HepG2 (cell line): ENCODE results near the gene SEPHS2. TPM values are rescaled to one million over a fixed set of nuclear protein-coding genes. Genes with fewer than 3 reads are reported as not detected.
A peak's percentile ranks its signal among the peaks of the same experiment; 100 is the strongest.

Experiments
- CBX5 ChIP-seq: sonication (generic); formaldehyde crosslinking; IDR thresholded peaks from 2 replicates; pipeline ENCODE4 v1.4.0; 2020; ENCODE audit warnings: missing genetic modification reagents, borderline replicate concordance
- LCORL ChIP-seq, 2 experiments: fragments of 450-650 bp in 1 of 2; sonication (generic) in 1 of 2; formaldehyde crosslinking in 1 of 2; IDR thresholded peaks; 2 replicates each; pipeline versions ENCODE4 v1.5.0 to v1.6.1; 2017 to 2020; ENCODE audit warnings: antibody characterized with exemption in 1 of 2, missing genetic modification reagents in 1 of 2
- MED1 ChIP-seq: sonication (generic); formaldehyde crosslinking; IDR thresholded peaks from 2 replicates; pipeline ENCODE4 v1.4.0; 2020; ENCODE audit warnings: missing genetic modification reagents
- MIER2 ChIP-seq: IDR thresholded peaks from 2 replicates; pipeline ENCODE4 v1.6.1; 2016; ENCODE audit warnings: missing biosample characterization, missing genetic modification reagents
- NFE2L1 ChIP-seq: sonication (generic); formaldehyde crosslinking; IDR thresholded peaks from 2 replicates; pipeline ENCODE4 v1.4.0; 2020; ENCODE audit warnings: missing genetic modification reagents, mild to moderate bottlenecking, borderline replicate concordance
- RFX3 ChIP-seq: IDR thresholded peaks from 2 replicates; pipeline ENCODE4 v1.6.1; 2016; ENCODE audit warnings: missing biosample characterization, missing genetic modification reagents
- SALL2 ChIP-seq: sonication (generic); formaldehyde crosslinking; IDR thresholded peaks from 2 replicates; pipeline ENCODE4 v1.8.1; 2023; ENCODE audit warnings: mild to moderate bottlenecking, missing genetic modification reagents, inconsistent platforms
- SIX4 ChIP-seq: sonication (generic); formaldehyde crosslinking; IDR thresholded peaks from 2 replicates; pipeline ENCODE4 v1.4.0; 2020; ENCODE audit warnings: missing genetic modification reagents
- YEATS2 ChIP-seq: sonication (generic); formaldehyde crosslinking; IDR thresholded peaks from 2 replicates; pipeline ENCODE4 v1.4.0; 2020; ENCODE audit warnings: missing genetic modification reagents, borderline replicate concordance
- ZFX ChIP-seq: sonication (generic); formaldehyde crosslinking; IDR thresholded peaks from 2 replicates; pipeline ENCODE4 v1.4.0; 2020; ENCODE audit warnings: mild to moderate bottlenecking, low read depth, missing genetic modification reagents, moderate library complexity
- ZNF124 ChIP-seq: sonication (generic); formaldehyde crosslinking; IDR thresholded peaks from 2 replicates; pipeline ENCODE4 v1.4.0; 2020; ENCODE audit warnings: missing genetic modification reagents
- ZNF160 ChIP-seq: sonication (generic); formaldehyde crosslinking; IDR thresholded peaks from 2 replicates; pipeline ENCODE4 v1.8.0; 2022; ENCODE audit warnings: mild to moderate bottlenecking, inconsistent platforms, missing genetic modification reagents
- ZNF331 ChIP-seq: sonication (generic); formaldehyde crosslinking; IDR thresholded peaks from 2 replicates; pipeline ENCODE4 v1.4.0; 2020; ENCODE audit warnings: missing genetic modification reagents
- ZNF337 ChIP-seq: sonication (generic); formaldehyde crosslinking; IDR thresholded peaks from 2 replicates; pipeline ENCODE4 v1.5.1; 2020; ENCODE audit warnings: missing genetic modification reagents, low read depth, mild to moderate bottlenecking, borderline replicate concordance
- ZNF614 ChIP-seq: IDR thresholded peaks from 2 replicates; pipeline ENCODE4 v1.6.1; 2018; ENCODE audit warnings: missing biosample characterization, missing genetic modification reagents, inconsistent platforms, borderline replicate concordance
- polyA plus RNA-seq, 8 experiments: library from polyadenylated mRNA; depleted of rRNA in 3 of 8; stranded (reverse) in 7 of 8; unstranded in 1 of 8; fragments of >200 nt; fragmentation: Illumina TruSeq in 4 of 8; extraction: Trizol in 4 of 8; gene quantifications; 2 replicates each; pipeline versions ENCODE4 v1.2.1 to v1.2.3, GENCODE V29; 2011 to 2016; ENCODE audit warnings: low read depth in 4 of 8, missing spikeins in 1 of 8, mixed read lengths in 1 of 8; ENCODE audit not compliant: insufficient read depth in 1 of 8
- total RNA-seq, 5 experiments: library from RNA; depleted of rRNA; stranded (reverse); fragments of >200 nt; fragmentation: Illumina TruSeq; extraction: Trizol; gene quantifications; 2 replicates each; pipeline ENCODE4 v1.2.3, GENCODE V29; 2016; ENCODE audit warnings: low read depth in 1 of 5
- TF ChIP-seq, protein P1 (sequence below): sonication (generic); formaldehyde crosslinking; IDR thresholded peaks from 2 replicates; pipeline ENCODE4 v1.9.0; 2021; ENCODE audit warnings: missing genetic modification reagents, borderline replicate concordance
- TF ChIP-seq, protein P2 (sequence below): sonication (generic); formaldehyde crosslinking; IDR thresholded peaks from 2 replicates; pipeline ENCODE4 v1.5.0; 2020; ENCODE audit warnings: mild to moderate bottlenecking, missing genetic modification reagents, moderate library complexity
- TF ChIP-seq, protein P3 (sequence below): IDR thresholded peaks from 2 replicates; pipeline ENCODE4 v1.6.1; 2016; ENCODE audit warnings: low read depth
- TF ChIP-seq, protein P4 (sequence below): sonication (generic); formaldehyde crosslinking; IDR thresholded peaks from 2 replicates; pipeline ENCODE4 v1.8.0; 2022; ENCODE audit warnings: missing genetic modification reagents, mild to moderate bottlenecking, borderline replicate concordance

The SEPHS2 gene
- total and polyA plus RNA-seq, 2 of the 13 experiments (the other 11 are each of a cell fraction or from before 2014, with no cell fraction given) = 20.7 to 127 TPM

DNA sequence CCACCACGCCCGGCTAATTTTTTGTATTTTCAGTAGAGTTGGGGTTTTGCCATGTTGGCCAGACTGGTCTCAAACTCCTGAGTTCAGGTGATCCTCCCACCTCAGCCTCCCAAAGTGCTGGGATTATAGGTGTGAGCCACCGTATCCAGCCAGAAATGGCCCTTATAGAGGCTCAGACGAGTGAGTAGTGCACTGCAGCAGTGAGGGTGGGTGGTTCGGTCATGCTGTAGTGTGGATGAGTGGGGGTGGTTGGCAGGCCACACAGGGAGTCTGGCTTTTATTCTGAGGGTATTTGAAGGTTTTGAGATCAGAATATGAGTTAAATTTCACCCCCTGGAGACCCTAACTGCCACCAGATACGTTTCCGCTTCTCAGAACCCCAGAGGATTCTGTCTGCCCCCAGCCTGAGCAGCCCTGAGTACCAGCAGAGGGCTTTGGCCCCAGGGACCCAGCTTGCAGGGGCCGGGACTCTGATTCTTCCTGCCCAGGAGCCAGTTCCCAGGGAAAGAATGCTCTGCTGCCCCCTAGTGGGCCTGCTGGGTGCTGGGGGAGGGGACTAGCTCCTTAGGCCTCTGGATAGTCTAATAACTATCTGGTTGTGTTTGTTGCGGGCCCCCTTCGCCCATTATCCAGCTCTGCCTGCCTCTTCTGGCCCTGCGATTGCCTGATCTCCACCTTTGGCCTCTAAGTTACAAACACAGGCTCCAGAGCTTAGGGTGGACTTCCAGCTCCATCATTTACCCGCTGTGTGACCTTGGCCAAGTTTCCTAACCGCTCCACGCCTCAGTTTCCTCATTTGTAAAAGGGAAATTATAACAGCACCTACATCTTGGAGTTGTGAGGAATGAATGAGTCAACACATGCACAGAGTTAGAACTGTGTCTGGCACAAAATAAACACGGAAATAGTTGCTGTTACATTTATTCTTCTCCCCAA lies 36.3 kb downstream of the SEPHS2 start (continued):
- peak; percentile 31; the same call in 1 of the 2 replicates for TF ChIP-seq CBX5 (CRISPR knock-in tag)
- TF ChIP-seq RFX3 = no peak
- TF ChIP-seq, protein P1, sequence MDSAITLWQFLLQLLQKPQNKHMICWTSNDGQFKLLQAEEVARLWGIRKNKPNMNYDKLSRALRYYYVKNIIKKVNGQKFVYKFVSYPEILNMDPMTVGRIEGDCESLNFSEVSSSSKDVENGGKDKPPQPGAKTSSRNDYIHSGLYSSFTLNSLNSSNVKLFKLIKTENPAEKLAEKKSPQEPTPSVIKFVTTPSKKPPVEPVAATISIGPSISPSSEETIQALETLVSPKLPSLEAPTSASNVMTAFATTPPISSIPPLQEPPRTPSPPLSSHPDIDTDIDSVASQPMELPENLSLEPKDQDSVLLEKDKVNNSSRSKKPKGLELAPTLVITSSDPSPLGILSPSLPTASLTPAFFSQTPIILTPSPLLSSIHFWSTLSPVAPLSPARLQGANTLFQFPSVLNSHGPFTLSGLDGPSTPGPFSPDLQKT = no peak
- 0 out of 2 replicates have a peak, but pooled peaks have one; percentile 46 for TF ChIP-seq ZNF160 (CRISPR knock-in tag)
- TF ChIP-seq SALL2 (CRISPR knock-in tag) = 0 out of 2 replicates have a peak, but pooled peaks have one; percentile 62
- TF ChIP-seq MED1 (CRISPR knock-in tag) = peak; percentile 68
- TF ChIP-seq SIX4 (CRISPR knock-in tag) = peak; percentile 49; the same call in 1 of the 2 replicates
- TF ChIP-seq YEATS2 (CRISPR knock-in tag) = peak; percentile 74; the same call in 1 of the 2 replicates
- TF ChIP-seq, protein P2, sequence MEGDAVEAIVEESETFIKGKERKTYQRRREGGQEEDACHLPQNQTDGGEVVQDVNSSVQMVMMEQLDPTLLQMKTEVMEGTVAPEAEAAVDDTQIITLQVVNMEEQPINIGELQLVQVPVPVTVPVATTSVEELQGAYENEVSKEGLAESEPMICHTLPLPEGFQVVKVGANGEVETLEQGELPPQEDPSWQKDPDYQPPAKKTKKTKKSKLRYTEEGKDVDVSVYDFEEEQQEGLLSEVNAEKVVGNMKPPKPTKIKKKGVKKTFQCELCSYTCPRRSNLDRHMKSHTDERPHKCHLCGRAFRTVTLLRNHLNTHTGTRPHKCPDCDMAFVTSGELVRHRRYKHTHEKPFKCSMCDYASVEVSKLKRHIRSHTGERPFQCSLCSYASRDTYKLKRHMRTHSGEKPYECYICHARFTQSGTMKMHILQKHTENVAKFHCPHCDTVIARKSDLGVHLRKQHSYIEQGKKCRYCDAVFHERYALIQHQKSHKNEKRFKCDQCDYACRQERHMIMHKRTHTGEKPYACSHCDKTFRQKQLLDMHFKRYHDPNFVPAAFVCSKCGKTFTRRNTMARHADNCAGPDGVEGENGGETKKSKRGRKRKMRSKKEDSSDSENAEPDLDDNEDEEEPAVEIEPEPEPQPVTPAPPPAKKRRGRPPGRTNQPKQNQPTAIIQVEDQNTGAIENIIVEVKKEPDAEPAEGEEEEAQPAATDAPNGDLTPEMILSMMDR (CRISPR knock-in tag) = peak; percentile 98
- 0 out of 2 replicates have a peak, but pooled peaks have one; percentile 21 for TF ChIP-seq NFE2L1 (CRISPR knock-in tag)
- TF ChIP-seq, protein P3, sequence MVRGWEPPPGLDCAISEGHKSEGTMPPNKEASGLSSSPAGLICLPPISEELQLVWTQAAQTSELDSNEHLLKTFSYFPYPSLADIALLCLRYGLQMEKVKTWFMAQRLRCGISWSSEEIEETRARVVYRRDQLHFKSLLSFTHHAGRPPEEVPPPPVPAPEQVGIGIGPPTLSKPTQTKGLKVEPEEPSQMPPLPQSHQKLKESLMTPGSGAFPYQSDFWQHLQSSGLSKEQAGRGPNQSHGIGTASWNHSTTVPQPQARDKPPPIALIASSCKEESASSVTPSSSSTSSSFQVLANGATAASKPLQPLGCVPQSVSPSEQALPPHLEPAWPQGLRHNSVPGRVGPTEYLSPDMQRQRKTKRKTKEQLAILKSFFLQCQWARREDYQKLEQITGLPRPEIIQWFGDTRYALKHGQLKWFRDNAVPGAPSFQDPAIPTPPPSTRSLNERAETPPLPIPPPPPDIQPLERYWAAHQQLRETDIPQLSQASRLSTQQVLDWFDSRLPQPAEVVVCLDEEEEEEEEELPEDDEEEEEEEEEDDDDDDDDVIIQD (CRISPR knock-in tag) = peak; percentile 66; the same call in 1 of the 2 replicates
- TF ChIP-seq LCORL (IDR thresholded peaks at IDR 0.05) = no peak
- peak; percentile 79 for TF ChIP-seq LCORL (CRISPR knock-in tag; IDR thresholded peaks at IDR 0.05)
- peak; percentile 87 for TF ChIP-seq ZNF124 (CRISPR knock-in tag)
- TF ChIP-seq MIER2 = 0 out of 2 replicates have a peak, but pooled peaks have one; percentile 49
- TF ChIP-seq ZNF614 (CRISPR knock-in tag) = peak; percentile 61; the same call in 1 of the 2 replicates
- peak; percentile 77 for TF ChIP-seq ZFX (CRISPR knock-in tag)
- TF ChIP-seq ZNF331 = peak; percentile 72
- TF ChIP-seq, protein P4, sequence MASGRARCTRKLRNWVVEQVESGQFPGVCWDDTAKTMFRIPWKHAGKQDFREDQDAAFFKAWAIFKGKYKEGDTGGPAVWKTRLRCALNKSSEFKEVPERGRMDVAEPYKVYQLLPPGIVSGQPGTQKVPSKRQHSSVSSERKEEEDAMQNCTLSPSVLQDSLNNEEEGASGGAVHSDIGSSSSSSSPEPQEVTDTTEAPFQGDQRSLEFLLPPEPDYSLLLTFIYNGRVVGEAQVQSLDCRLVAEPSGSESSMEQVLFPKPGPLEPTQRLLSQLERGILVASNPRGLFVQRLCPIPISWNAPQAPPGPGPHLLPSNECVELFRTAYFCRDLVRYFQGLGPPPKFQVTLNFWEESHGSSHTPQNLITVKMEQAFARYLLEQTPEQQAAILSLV (CRISPR knock-in tag) = peak; percentile 70; the same call in 1 of the 2 replicates
- TF ChIP-seq ZNF337 (CRISPR knock-in tag) = 0 out of 2 replicates have a peak, but pooled peaks have one; percentile 74
